HG03432 (cell line): ENCODE measurements around the gene ATL1.
"Not testable (repeated sequence)": the region's sequence is repeated elsewhere in the genome, so short reads cannot be mapped to it uniquely, and the experiment has no call there.

ENCODE experiments used
- ATAC-seq: cut with Tn5 transposase; IDR thresholded peaks from one replicate; pipeline ENCODE4 v1.9.1; 2021; ENCODE audit warnings: mild to moderate bottlenecking, moderate library complexity; ENCODE audit not compliant: unreplicated experiment

Gene ATL1

GRCh38 chr14:50534416-50534815, 25.5 kb upstream of the ATL1 start:
- ATAC-seq, result no peak

- no peak for ATAC-seq
Observed at GRCh38 chr14:50534997-50535396, 24.9 kb upstream of the ATL1 start.

- ATAC-seq, result not testable (repeated sequence)
Observed at GRCh38 chr14:50538034-50538433, 21.9 kb upstream of the ATL1 start.

GRCh38 chr14:50539051-50539450, 20.9 kb upstream of the ATL1 start:
- ATAC-seq, result no peak

GRCh38 chr14:50541159-50541567, 18.8 kb upstream of the ATL1 start:
- ATAC-seq, result no peak

- peak; percentile 75 for ATAC-seq
Observed at GRCh38 chr14:50542941-50543418, 17.0 kb upstream of the ATL1 start.

- ATAC-seq, result no peak
Observed at GRCh38 chr14:50544911-50545310, 15.0 kb upstream of the ATL1 start.

- ATAC-seq, result no peak
Observed at GRCh38 chr14:50545618-50546017, 14.3 kb upstream of the ATL1 start.

- ATAC-seq, result no peak
Observed at GRCh38 chr14:50550294-50550693, 9.7 kb upstream of the ATL1 start.

- ATAC-seq, result no peak
Observed at GRCh38 chr14:50551877-50552276, 8.1 kb upstream of the ATL1 start.

- ATAC-seq, result not testable (repeated sequence)
Observed at GRCh38 chr14:50552796-50553195, 7.1 kb upstream of the ATL1 start.

GRCh38 chr14:50560931-50561285, 963 bp downstream of the ATL1 start:
- peak; percentile 35 for ATAC-seq

GRCh38 chr14:50562841-50563240, 2.9 kb downstream of the ATL1 start:
- no peak for ATAC-seq

- no peak for ATAC-seq
Observed at GRCh38 chr14:50569714-50570274, 9.8 kb downstream of the ATL1 start.

- ATAC-seq, result no peak
Observed at GRCh38 chr14:50573862-50574261, 13.9 kb downstream of the ATL1 start.

- no peak for ATAC-seq
Observed at GRCh38 chr14:50575769-50576168, 15.8 kb downstream of the ATL1 start.

- no peak for ATAC-seq
Observed at GRCh38 chr14:50577982-50578381, 18.0 kb downstream of the ATL1 start.

- no peak for ATAC-seq
Observed at GRCh38 chr14:50578433-50578832, 18.5 kb downstream of the ATL1 start.

GRCh38 chr14:50590464-50590863, 30.5 kb downstream of the ATL1 start:
- ATAC-seq, result no peak

- no peak for ATAC-seq
Observed at GRCh38 chr14:50594577-50595316, 34.8 kb downstream of the ATL1 start.

GRCh38 chr14:50598765-50599164, 38.8 kb downstream of the ATL1 start:
- no peak for ATAC-seq

- no peak for ATAC-seq
Observed at GRCh38 chr14:50599700-50600444, 39.9 kb downstream of the ATL1 start.
